ENCODE data around the gene B9D1. TPM values are rescaled to one million over a fixed set of nuclear protein-coding genes. Genes with fewer than 3 reads are reported as not detected.

The B9D1 gene
- total and polyA plus RNA-seq, 2 experiments from 2014 or later = 35.2 to 63.5 TPM

DNA sequence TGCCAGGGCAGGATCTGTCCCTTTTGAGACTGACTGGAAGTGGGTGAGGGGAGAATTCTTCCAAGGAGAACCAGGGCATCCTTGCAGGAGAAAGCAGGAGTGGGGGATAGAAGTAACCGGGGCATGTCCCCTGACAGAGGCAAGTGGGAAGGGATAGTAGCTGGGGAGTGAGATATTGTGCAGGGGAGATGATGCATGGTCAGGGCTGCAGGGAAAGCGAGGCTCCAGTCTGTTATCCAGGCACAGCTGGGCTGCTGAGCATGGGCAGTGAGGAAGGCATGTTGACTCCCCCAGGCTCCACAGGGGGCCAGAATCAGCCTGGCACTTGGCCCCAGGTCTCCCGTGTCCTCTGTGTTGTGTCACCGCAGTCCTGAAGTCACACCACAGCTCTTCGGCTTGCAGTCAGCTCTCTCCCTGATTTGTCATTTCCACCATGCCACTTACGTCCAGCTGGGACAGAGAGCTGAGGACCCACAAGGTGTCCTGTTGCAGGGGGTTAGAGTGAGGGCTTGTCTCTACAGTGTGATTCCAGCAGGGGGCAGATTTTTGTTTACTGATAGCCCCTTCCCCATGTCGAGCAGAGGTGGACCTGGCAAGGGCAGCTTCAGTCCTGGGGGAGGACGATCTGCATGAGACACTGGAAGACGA is 40.9 kb downstream of the B9D1 start:
- Histone ChIP-seq H2AFZ (no peak overlapping the region), H3K9me2 (ENCODE audit: insufficient read depth) (no peaks in the 10 kb centered on the region), H3K79me2 (replicated peaks; ENCODE audit: insufficient read depth) (no peaks in the 10 kb centered on the region), H4K20me1 (replicated peaks; ENCODE audit: insufficient read depth) (no peaks in the 10 kb centered on the region; the same call in none of the 2 replicates), H3F3A (replicated peaks; ENCODE audit: low read depth) (0 out of 2 replicates have a peak, but pooled peaks cover 2% of the 10 kb centered on the region), H3K4me2 (no peak overlapping the region), H3K27me3 (ENCODE audit: insufficient read depth) (no peaks in the 10 kb centered on the region), H3K4me3 (no peak overlapping the region), H3K4me1 (ENCODE audit: insufficient read depth) (peaks cover 13% of the 10 kb centered on the region), H3K36me3 (ENCODE audit: insufficient read depth) (peaks cover 5% of the 10 kb centered on the region; the same call in 1 of the 2 replicates), H3K27ac (ENCODE audit: low read depth) (no peak overlapping the region)
- Mint-ChIP-seq H3K27me3 (ENCODE audit: insufficient read depth, low read depth, poor library complexity) (peaks cover 10% of the 10 kb centered on the region), H3K4me3 (no peak overlapping the region; the same call in 2 of the 3 replicates), H3K9me3 (peaks cover 19% of the 10 kb centered on the region), H3K27ac (no peak overlapping the region; the same call in 1 of the 2 replicates), H3K4me1 (peaks cover 28% of the 10 kb centered on the region), H3K36me3 (ENCODE audit: low read depth) (peaks cover 44% of the 10 kb centered on the region)
- TF ChIP-seq ZNF462 (CRISPR knock-in tag; IDR thresholded peaks at IDR 0.05) = no peak
- TF ChIP-seq POLR2AphosphoS5 (IDR thresholded peaks at IDR 0.05; ENCODE audit: low read depth) = no peak; the same call in 1 of the 2 replicates
- TF ChIP-seq CTCF (conservative IDR thresholded peaks at IDR 0.05; ENCODE audit: low read depth in 2 of 2) = peak; percentile 61 to 66
- ATAC-seq = peak; percentile 48
- peak; percentile 85 for DNase-seq (ENCODE audit: low spot score)
